RWPE2 (cell line): ENCODE measurements around the gene C20orf202.

Source experiments
- ATAC-seq: fragments of 200-7000 bp; cut with Tn5 transposase; 3 replicates; pipeline ENCODE4 v1.9.1; 2021; ENCODE audit warnings: low read depth
- DNase-seq: peaks from one replicate; pipeline ENCODE4 v3.0.0-alpha.2; 2020; ENCODE audit warnings: low spot score
- H3K27ac ChIP-seq: fragments of 450-650 bp; 2 replicates; pipeline ENCODE4 v1.5.1; 2017; ENCODE audit warnings: mild to moderate bottlenecking; ENCODE audit not compliant: poor library complexity, severe bottlenecking
- H3K27me3 ChIP-seq: fragments of 250-450 bp; sonication (Bioruptor Pico); 2 replicates; pipeline ENCODE4 v1.5.1; 2021; ENCODE audit warnings: mild to moderate bottlenecking, moderate library complexity; ENCODE audit not compliant: insufficient read depth, poor library complexity, severe bottlenecking
- H3K36me3 ChIP-seq: fragments of 250-450 bp; sonication (Bioruptor Pico); 2 replicates; pipeline ENCODE4 v1.5.1; 2020; ENCODE audit warnings: low read depth, mild to moderate bottlenecking, moderate library complexity
- H3K4me1 ChIP-seq: fragments of 250-450 bp; sonication (Bioruptor Pico); 2 replicates; pipeline ENCODE4 v1.5.1; 2021; ENCODE audit warnings: mild to moderate bottlenecking, moderate library complexity; ENCODE audit not compliant: insufficient read depth, poor library complexity, severe bottlenecking
- H3K4me3 ChIP-seq: fragments of 250-450 bp; sonication (Bioruptor Pico); 2 replicates; pipeline ENCODE4 v1.5.1; 2021; ENCODE audit warnings: mild to moderate bottlenecking, moderate library complexity; ENCODE audit not compliant: severe bottlenecking
- H3K9me3 ChIP-seq: fragments of 250-450 bp; sonication (Bioruptor Pico); 2 replicates; pipeline ENCODE4 v1.5.1; 2021; ENCODE audit warnings: mild to moderate bottlenecking, moderate library complexity; ENCODE audit not compliant: severe bottlenecking
- TF ChIP-seq, protein P1 (sequence below): fragments of 450-650 bp; IDR thresholded peaks from one replicate; pipeline ENCODE4 v1.5.1; 2017; ENCODE audit warnings: mild to moderate bottlenecking, moderate library complexity; ENCODE audit not compliant: poor library complexity, severe bottlenecking

Gene C20orf202

DNA sequence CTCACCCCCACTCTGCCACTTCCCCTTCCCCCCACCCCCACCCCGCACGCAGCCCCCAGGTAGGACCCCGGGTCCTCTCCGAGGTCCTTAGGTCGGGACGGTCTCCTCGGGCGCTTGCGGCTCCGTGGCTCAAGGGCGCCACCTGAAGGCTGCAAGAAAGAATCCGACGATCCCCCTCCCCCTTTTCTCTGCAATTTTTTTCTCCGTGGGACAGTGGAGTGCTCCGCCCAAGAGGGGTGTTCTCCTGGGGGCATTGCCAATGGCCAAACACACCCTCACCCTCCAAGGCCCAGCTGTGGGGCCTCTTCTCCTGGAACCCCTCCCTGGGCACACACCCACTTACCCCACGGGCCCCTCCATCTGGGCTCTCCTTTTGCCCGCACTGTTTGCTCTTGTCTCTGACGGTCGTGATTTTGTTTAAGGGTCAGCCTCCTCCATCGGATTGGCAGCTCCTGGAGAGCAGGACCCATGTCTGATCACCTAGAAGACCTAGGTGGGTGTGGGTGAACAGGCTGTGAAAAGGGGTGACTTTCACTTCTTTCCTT lies 17.4 kb upstream of the C20orf202 start:
- TF ChIP-seq, protein P1, sequence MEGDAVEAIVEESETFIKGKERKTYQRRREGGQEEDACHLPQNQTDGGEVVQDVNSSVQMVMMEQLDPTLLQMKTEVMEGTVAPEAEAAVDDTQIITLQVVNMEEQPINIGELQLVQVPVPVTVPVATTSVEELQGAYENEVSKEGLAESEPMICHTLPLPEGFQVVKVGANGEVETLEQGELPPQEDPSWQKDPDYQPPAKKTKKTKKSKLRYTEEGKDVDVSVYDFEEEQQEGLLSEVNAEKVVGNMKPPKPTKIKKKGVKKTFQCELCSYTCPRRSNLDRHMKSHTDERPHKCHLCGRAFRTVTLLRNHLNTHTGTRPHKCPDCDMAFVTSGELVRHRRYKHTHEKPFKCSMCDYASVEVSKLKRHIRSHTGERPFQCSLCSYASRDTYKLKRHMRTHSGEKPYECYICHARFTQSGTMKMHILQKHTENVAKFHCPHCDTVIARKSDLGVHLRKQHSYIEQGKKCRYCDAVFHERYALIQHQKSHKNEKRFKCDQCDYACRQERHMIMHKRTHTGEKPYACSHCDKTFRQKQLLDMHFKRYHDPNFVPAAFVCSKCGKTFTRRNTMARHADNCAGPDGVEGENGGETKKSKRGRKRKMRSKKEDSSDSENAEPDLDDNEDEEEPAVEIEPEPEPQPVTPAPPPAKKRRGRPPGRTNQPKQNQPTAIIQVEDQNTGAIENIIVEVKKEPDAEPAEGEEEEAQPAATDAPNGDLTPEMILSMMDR, result peak; percentile 83
- DNase-seq, result no peak
- H3K36me3 ChIP-seq, result no peaks in the 10 kb centered on the region
- peaks cover 36% of the 10 kb centered on the region for H3K27me3 ChIP-seq
- H3K27ac ChIP-seq, result no peak overlapping the region
- no peaks in the 10 kb centered on the region for H3K9me3 ChIP-seq
- no peaks in the 10 kb centered on the region for H3K4me1 ChIP-seq
- H3K4me3 ChIP-seq, result peak overlapping the region; percentile 26
- ATAC-seq, result peak; percentile 62

DNA sequence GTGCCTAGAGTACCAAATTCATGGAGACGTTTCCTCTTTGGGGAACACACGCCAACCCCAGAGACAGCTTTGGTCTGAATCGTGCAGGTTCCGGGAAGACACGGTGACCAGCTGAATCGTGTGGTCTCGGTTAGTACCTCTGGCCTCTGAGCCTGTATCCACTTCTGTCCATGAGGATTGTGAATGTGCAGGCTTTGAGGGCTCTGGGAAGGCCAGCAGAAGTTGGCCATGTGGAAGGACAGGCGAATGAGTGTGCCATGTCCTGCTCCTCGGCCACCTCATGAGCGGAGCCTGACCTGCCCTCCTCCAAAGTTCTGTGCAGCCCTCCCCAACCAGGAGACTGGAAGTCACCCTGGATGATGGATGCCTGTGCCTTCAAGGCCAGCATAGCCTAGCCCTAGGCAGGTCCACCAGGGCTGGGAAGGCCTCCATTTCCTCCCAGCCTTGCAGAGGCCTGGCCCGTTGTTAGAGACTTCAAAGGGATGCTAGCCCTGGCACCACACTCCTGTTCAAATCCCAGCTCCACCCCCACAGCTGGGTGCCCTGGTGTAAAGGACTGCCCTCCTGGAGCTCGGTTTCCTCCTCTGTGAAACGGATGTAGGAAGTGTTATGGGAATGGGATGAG lies 16.8 kb upstream of the C20orf202 start:
- Histone ChIP-seq H3K4me1 (no peaks in the 10 kb centered on the region), H3K4me3 (no peak overlapping the region), H3K27ac (no peak overlapping the region), H3K27me3 (peaks cover 36% of the 10 kb centered on the region), H3K9me3 (no peaks in the 10 kb centered on the region), H3K36me3 (no peaks in the 10 kb centered on the region)
- TF ChIP-seq, protein P1, result no peak
- DNase-seq (no peak), ATAC-seq (no peak)

DNA sequence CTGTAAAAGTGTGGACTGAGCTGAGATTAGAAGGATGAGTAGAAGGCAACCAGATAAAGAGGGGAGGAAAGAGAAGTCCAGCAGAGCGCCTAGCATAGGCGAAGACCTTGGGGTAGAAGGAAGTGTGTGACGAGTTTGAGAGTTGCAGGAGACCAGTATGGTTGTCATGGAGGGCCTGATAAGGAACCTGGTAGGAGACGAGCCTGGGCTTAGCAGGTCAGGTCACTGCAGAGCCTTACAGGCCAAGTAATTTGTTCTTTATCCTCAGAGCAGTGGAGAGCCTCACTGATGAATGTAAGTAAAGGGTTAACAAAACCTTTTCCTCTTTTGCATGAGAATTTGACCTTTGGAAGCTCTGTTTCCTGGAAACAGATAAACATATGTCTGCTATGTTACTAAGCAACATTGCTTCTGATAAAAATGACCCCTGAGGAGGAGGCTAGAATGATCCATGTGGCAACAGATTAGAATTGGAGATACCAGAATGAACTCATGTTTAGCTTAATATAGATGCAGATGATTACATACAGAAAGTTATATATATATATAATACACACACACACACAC lies 15.6 kb upstream of the C20orf202 start:
- no peaks in the 10 kb centered on the region for H3K36me3 ChIP-seq
- H3K9me3 ChIP-seq, result no peaks in the 10 kb centered on the region
- no peaks in the 10 kb centered on the region for H3K4me1 ChIP-seq
- TF ChIP-seq, protein P1, result no peak
- no peak for ATAC-seq
- H3K27me3 ChIP-seq, result peaks cover 34% of the 10 kb centered on the region
- no peak overlapping the region for H3K4me3 ChIP-seq
- no peak for DNase-seq
- no peak overlapping the region for H3K27ac ChIP-seq

DNA sequence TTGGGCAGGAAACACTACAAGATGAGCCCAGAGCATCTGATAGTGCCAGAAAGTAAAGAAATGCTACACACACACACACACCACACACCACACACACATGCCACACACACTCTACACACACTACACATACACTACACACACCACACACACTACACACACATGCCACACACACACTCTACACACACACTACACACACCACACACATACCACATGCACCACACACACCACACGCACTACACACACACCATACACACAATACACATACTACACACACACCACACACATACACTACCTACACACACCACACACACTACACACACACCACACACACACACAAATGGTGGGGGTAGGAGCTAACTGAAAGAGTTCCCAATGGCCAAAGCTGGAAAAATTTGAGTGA lies 14.9 kb upstream of the C20orf202 start:
- no peak for ATAC-seq
- Histone ChIP-seq H3K27ac (no peak overlapping the region), H3K9me3 (no peaks in the 10 kb centered on the region), H3K36me3 (no peaks in the 10 kb centered on the region), H3K4me3 (no peak overlapping the region), H3K4me1 (no peaks in the 10 kb centered on the region), H3K27me3 (peaks cover 30% of the 10 kb centered on the region)
- TF ChIP-seq, protein P1, result no peak
- no peak for DNase-seq

DNA sequence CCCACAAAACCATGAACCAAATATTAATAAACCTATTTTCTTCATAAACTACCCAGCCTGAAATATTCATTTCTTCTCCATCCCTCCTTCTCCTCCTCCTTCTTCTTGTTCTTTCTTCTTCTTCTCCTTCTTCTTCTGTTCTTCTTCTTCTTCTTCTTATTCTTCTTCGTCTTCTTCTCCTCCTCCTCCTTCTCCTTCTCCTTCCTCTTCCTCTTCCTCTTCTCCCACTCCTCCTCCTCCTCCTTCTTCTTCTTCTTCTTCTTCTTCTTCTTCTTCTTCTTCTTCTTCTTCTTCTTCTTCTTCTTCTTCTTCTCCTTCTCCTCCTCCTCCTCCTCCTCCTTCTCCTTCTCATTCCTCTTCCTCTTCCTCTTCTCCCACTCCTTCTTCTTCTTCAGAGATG lies 13.4 kb upstream of the C20orf202 start:
- no peak overlapping the region for H3K4me3 ChIP-seq
- no peaks in the 10 kb centered on the region for H3K36me3 ChIP-seq
- TF ChIP-seq, protein P1, result no peak
- ATAC-seq (no peak), DNase-seq (no peak)
- no peaks in the 10 kb centered on the region for H3K4me1 ChIP-seq
- no peak overlapping the region for H3K27ac ChIP-seq
- H3K9me3 ChIP-seq, result no peaks in the 10 kb centered on the region
- peaks cover 15% of the 10 kb centered on the region for H3K27me3 ChIP-seq
